DND-41 (cell line): ENCODE measurements around the gene FLVCR2.

Experiments
- EZH2 ChIP-seq: IDR thresholded peaks from 3 replicates; pipeline ENCODE4 v1.6.1; 2012; ENCODE audit warnings: borderline replicate concordance, low read depth, mild to moderate bottlenecking, moderate library complexity, low read length, inconsistent platforms; ENCODE audit not compliant: severe bottlenecking
- TF ChIP-seq, protein P1 (sequence below): IDR thresholded peaks from 2 replicates; pipeline ENCODE4 v1.5.1; 2012; ENCODE audit warnings: borderline replicate concordance, low read length, moderate library complexity, mild to moderate bottlenecking; ENCODE audit not compliant: poor library complexity, severe bottlenecking; ENCODE audit errors: extremely low read depth

DNA sequence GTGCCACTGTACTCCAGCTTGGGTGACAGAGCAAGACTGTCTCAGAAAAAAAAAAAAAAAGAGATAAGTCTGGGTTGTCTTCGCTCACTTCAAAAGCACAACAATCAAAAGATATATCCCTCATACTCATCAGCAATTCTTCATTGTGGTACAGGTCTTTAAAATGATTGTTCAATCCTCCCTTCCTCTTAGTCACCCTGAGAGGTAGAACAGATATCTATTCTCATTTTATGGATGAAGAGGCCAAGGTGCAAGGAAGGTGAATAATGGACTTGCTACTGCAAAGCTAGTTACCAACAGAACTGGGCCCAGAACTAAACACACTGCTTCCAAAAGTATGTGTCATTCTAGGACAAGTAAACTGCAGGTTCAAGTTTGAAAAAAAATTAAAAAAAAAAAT is 75.1 kb downstream of the FLVCR2 start:
- TF ChIP-seq, protein P1, sequence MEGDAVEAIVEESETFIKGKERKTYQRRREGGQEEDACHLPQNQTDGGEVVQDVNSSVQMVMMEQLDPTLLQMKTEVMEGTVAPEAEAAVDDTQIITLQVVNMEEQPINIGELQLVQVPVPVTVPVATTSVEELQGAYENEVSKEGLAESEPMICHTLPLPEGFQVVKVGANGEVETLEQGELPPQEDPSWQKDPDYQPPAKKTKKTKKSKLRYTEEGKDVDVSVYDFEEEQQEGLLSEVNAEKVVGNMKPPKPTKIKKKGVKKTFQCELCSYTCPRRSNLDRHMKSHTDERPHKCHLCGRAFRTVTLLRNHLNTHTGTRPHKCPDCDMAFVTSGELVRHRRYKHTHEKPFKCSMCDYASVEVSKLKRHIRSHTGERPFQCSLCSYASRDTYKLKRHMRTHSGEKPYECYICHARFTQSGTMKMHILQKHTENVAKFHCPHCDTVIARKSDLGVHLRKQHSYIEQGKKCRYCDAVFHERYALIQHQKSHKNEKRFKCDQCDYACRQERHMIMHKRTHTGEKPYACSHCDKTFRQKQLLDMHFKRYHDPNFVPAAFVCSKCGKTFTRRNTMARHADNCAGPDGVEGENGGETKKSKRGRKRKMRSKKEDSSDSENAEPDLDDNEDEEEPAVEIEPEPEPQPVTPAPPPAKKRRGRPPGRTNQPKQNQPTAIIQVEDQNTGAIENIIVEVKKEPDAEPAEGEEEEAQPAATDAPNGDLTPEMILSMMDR = no peak
- TF ChIP-seq EZH2 = no peak
